ENCODE results near the gene CHAF1A. TPM values are rescaled to one million over a fixed set of nuclear protein-coding genes. Genes with fewer than 3 reads are reported as not detected.

Gene CHAF1A
- total RNA-seq, 2 experiments from 2014 or later = 118 to 126 TPM

DNA sequence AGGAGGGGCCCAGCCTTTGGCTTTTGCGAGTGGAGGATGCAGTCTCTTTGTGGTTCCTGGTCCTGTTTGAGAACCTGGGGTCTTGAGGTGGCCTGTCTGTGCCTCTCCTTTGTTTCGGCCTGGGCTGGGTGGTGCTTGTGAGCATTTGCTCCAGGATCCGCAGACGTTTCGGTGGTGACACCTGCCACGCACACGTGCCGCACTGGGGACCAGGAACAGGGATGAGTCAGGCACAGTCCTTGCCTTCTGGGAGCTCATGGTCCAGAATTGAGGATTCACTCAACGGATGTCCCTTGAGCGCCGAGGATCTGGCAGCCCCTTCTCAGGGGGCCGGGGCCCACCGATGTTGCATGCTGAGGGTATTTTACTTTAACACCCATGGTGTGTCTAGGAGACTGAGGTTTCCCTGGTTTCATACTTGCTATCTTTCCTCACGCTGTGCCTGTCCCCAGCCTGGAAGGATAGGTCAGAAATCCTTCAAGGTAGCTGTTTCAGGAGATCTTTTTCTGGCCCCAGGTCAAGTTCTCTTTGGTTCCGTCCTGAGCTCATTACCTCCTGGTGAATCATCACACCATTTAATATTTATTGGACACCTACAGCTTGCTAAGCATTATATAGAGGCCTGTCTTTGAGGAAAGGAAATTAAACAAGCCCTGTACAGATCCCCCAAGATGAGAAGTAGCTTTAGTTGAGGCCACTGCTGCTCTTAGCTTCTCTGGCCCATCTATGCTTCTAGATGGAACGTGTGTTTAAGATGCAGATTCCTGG lies 74.8 kb downstream of the CHAF1A start:
- no peaks in the 10 kb centered on the region for H3K27me3 Mint-ChIP-seq
- H3K36me3 Mint-ChIP-seq = peaks cover 5% of the 10 kb centered on the region
- CTCF ChIA-PET = interaction anchor here (0.7 kb wide), 1 partner anchor 48 kb away, joined by 3 read pairs; no protein-coding TSS in a partner anchor
- H3K27ac Mint-ChIP-seq = no peak overlapping the region
- no peaks in the 10 kb centered on the region for H3K9me3 Mint-ChIP-seq (ENCODE audit: low read depth)
- H3K4me1 Mint-ChIP-seq = peaks cover 16% of the 10 kb centered on the region
- no peak overlapping the region for H3K4me3 Mint-ChIP-seq
- DNase-seq = no peak
- no peak for ATAC-seq

DNA sequence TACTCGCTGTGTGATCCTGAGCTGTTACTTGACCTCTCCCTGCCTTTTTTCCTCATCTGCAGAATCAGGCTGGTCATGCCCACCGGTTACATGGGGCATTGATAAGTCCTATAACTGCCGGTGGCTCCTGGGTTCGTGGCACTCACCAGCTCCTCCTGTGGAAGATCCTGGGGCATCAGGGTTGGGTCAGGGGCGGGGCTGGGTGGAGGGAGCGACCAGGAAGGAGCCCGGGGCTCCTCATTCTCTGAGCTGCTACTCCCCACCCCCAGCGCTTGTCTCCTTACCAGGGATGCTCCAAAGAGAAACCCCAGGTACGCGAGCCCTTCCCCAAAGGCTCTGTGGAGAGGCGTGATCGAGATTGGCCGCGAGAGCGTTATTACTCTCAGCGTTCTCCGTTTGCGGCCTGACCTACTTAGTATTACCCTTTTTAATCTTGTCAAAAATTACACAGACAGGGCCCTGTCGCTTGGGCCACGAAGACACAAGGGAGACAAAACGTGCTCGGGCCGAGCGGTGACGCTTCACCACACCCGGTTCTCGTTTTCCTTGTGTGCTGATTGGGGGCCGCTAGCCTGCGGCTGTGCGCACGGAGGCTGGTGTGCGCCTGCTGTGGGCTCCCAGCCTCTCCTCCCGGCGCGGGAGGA lies 80.4 kb downstream of the CHAF1A start:
- Mint-ChIP-seq H3K27me3 (no peaks in the 10 kb centered on the region), H3K27ac (no peak overlapping the region), H3K9me3 (ENCODE audit: low read depth) (no peaks in the 10 kb centered on the region), H3K36me3 (peaks cover 12% of the 10 kb centered on the region), H3K4me3 (no peak overlapping the region), H3K4me1 (peaks cover 3% of the 10 kb centered on the region)
- ATAC-seq = no peak
- no peak for DNase-seq
- CTCF ChIA-PET = no interaction called here

DNA sequence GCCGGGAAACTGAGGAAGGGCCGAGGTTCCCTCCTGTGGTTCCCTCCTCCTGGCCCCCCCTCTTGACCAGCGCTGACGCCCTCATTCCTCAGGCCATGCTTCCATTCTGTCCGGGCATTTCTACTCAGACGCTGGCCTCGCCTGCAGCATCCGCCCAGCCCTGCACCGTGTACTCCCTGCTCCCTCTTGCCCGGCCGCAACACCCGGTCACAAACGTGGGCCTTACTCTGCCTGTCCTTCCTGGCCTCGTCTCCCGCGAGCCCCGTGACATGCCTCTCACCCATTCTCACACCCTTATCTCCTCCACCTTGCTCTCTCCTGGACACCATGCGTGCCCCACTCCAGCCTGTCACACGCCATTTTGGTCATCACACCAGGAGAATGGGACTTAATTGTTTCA lies 80.9 kb downstream of the CHAF1A start:
- DNase-seq (no peak), ATAC-seq (no peak)
- Mint-ChIP-seq H3K4me3 (no peak overlapping the region), H3K27me3 (no peaks in the 10 kb centered on the region), H3K4me1 (peaks cover 3% of the 10 kb centered on the region), H3K27ac (no peak overlapping the region), H3K9me3 (ENCODE audit: low read depth) (no peaks in the 10 kb centered on the region), H3K36me3 (peaks cover 10% of the 10 kb centered on the region)
- CTCF ChIA-PET = interaction anchor here (0.7 kb wide), 1 partner anchor 274 kb away, joined by 3 read pairs; no protein-coding TSS in a partner anchor

DNA sequence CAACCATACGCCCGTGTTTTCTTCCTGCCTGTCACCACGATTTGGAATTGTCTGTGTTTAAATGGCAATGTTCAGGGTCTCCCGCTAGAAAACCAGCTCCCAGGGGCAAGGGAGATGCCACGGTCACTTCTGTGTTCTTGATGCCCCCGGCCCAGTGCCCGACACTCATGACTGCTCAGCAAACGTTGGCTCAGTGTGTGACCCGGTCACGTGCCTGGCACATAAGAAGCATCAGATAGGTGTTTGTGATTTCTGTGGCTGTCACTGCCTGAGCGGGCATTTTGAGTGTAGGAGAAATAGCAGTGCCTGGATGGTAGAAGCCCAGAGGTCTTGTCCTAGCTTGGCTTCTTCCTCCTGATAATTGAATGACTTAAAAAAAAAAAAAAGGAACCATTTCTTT lies 85.1 kb downstream of the CHAF1A start:
- Mint-ChIP-seq H3K27ac (no peak overlapping the region), H3K27me3 (no peaks in the 10 kb centered on the region), H3K36me3 (peaks cover 25% of the 10 kb centered on the region), H3K4me1 (peaks cover 3% of the 10 kb centered on the region), H3K9me3 (ENCODE audit: low read depth) (no peaks in the 10 kb centered on the region), H3K4me3 (no peak overlapping the region)
- ATAC-seq = no peak
- CTCF ChIA-PET = no interaction called here
- DNase-seq = no peak

DNA sequence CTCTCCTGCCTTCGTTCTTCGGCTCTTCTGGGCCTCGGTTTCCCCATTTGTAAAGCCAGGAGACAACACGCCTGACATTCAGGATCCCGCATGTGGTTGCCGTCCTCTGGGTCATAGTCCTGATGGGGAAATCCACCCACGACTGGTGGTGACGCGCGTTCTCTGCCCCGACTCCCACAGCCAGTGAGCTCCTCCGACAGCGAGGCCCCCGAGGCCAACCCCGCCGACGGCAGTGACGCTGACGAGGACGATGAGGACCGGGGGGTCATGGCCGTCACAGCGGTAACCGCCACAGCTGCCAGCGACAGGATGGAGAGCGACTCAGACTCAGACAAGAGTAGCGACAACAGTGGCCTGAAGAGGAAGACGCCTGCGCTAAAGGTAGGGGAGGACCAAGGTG lies 86.1 kb downstream of the CHAF1A start:
- Mint-ChIP-seq H3K27ac (no peak overlapping the region), H3K36me3 (peaks cover 23% of the 10 kb centered on the region), H3K9me3 (ENCODE audit: low read depth) (no peaks in the 10 kb centered on the region), H3K27me3 (no peaks in the 10 kb centered on the region), H3K4me1 (peaks cover 3% of the 10 kb centered on the region), H3K4me3 (no peak overlapping the region)
- ATAC-seq (no peak), DNase-seq (no peak)
- CTCF ChIA-PET = no interaction called here

- H3K27ac Mint-ChIP-seq = no peak overlapping the region
- H3K4me1 Mint-ChIP-seq = no peaks in the 10 kb centered on the region
- H3K9me3 Mint-ChIP-seq (ENCODE audit: low read depth) = no peaks in the 10 kb centered on the region
- no peaks in the 10 kb centered on the region for H3K27me3 Mint-ChIP-seq
- DNase-seq (no peak), ATAC-seq (no peak)
- CTCF ChIA-PET = no interaction called here
- no peak overlapping the region for H3K4me3 Mint-ChIP-seq
- peaks cover 20% of the 10 kb centered on the region for H3K36me3 Mint-ChIP-seq
Measured at GRCh38 chr19:4491446-4491845, 89.0 kb downstream of the CHAF1A start.

- Mint-ChIP-seq H3K27me3 (no peaks in the 10 kb centered on the region), H3K36me3 (peaks cover 18% of the 10 kb centered on the region), H3K4me3 (no peak overlapping the region), H3K4me1 (no peaks in the 10 kb centered on the region), H3K9me3 (ENCODE audit: low read depth) (no peaks in the 10 kb centered on the region), H3K27ac (no peak overlapping the region)
- no peak for DNase-seq
- ATAC-seq = no peak
- CTCF ChIA-PET = no interaction called here
Measured at GRCh38 chr19:4492337-4493103, 90.1 kb downstream of the CHAF1A start.

Small RNA genes within 50 kb of the gene (microRNA-seq; reads per million reads assigned to microRNA genes)
- 18.7 reads per million, percentile 42 among the genes with 10 or more reads in this experiment for gene MIR4746

Other genes with a start within 250 kb of the CHAF1A start
- gene CREB3L3, start 249.0 kb upstream of the CHAF1A start, total RNA-seq = under 1 TPM in 1 of 2 experiments, not detected in 1; 0.75 TPM
- 10 to 100 TPM; 37.5 to 37.8 TPM for gene SIRT6, start 220.1 kb upstream of the CHAF1A start, total RNA-seq
- gene ANKRD24, start 220.0 kb upstream of the CHAF1A start, total RNA-seq = 1 to 10 TPM in 1 of 2 experiments, under 1 TPM in 1; 0.82 to 1.4 TPM
- 10 to 100 TPM in 1 of 2 experiments, 1 to 10 TPM in 1; 2.6 to 14.7 TPM for gene EBI3, start 173.1 kb upstream of the CHAF1A start, total RNA-seq
- 10 to 100 TPM; 26.8 to 32.1 TPM for gene YJU2, start 155.6 kb upstream of the CHAF1A start, total RNA-seq
- not detected for gene SHD, start 123.4 kb upstream of the CHAF1A start, total RNA-seq
- 10 to 100 TPM; 29.8 to 40.7 TPM for gene TMIGD2, start 100.3 kb upstream of the CHAF1A start, total RNA-seq
- gene FSD1, start 98.0 kb upstream of the CHAF1A start, total RNA-seq = 10 to 100 TPM; 24.7 to 30.6 TPM
- gene STAP2, start 63.8 kb upstream of the CHAF1A start, total RNA-seq = 1 to 10 TPM; 8.8 to 9.6 TPM
- gene MPND, start 59.1 kb upstream of the CHAF1A start, total RNA-seq = 10 to 100 TPM; 24.1 to 25.4 TPM
- 10 to 100 TPM; 43.3 to 57.7 TPM for gene SH3GL1, start 2.1 kb upstream of the CHAF1A start, total RNA-seq
- 10 to 100 TPM; 41.0 to 45.8 TPM for gene UBXN6, start 55.2 kb downstream of the CHAF1A start, total RNA-seq
- gene HDGFL2, start 69.7 kb downstream of the CHAF1A start, total RNA-seq = 10 to 100 TPM; 57.8 to 60.2 TPM
- gene PLIN4, start 115.8 kb downstream of the CHAF1A start, total RNA-seq = not detected
- gene PLIN5, start 132.6 kb downstream of the CHAF1A start, total RNA-seq = not detected
- under 1 TPM; 0.32 to 0.35 TPM for gene LRG1, start 137.4 kb downstream of the CHAF1A start, total RNA-seq
- gene SEMA6B, start 157.0 kb downstream of the CHAF1A start, total RNA-seq = not detected
- gene TNFAIP8L1, start 236.9 kb downstream of the CHAF1A start, total RNA-seq = 10 to 100 TPM; 15.7 to 20.1 TPM

Data from activated CD8-positive, alpha-beta memory T cell treated with anti-CD3 and anti-CD28 coated beads, Interleukin-2, amount 10 ng/mL, durations not matched to agents 7 days and 5 days (primary cell).